HG03108 (cell line): Measurements from ENCODE around the gene NXPE4.
"Not testable (repeated sequence)": the region's sequence is repeated elsewhere in the genome, so short reads cannot be mapped to it uniquely, and the experiment has no call there.

Experiments
- ATAC-seq: cut with Tn5 transposase; IDR thresholded peaks from one replicate; pipeline ENCODE4 v1.9.1; 2021; ENCODE audit warnings: moderate library complexity; ENCODE audit not compliant: unreplicated experiment

Gene NXPE4

GRCh38 chr11:114595571-114595970 lies at the start of gene NXPE4:
NXPE4 (minus strand) TSS chr11:114595786; CDS start chr11:114594759, 1,027 bp downstream.
- ATAC-seq: no peak

- ATAC-seq: not testable (repeated sequence)
Measured at GRCh38 chr11:114639440-114639839, 43.9 kb upstream of the NXPE4 start.

- ATAC-seq: not testable (repeated sequence)
Measured at GRCh38 chr11:114631445-114631965, 35.9 kb upstream of the NXPE4 start.

- no peak for ATAC-seq
Measured at GRCh38 chr11:114625294-114625693, 29.7 kb upstream of the NXPE4 start.

- no peak for ATAC-seq
Measured at GRCh38 chr11:114624455-114625207, 29.0 kb upstream of the NXPE4 start.

- ATAC-seq: no peak
Measured at GRCh38 chr11:114623720-114624119, 28.1 kb upstream of the NXPE4 start.

DNA sequence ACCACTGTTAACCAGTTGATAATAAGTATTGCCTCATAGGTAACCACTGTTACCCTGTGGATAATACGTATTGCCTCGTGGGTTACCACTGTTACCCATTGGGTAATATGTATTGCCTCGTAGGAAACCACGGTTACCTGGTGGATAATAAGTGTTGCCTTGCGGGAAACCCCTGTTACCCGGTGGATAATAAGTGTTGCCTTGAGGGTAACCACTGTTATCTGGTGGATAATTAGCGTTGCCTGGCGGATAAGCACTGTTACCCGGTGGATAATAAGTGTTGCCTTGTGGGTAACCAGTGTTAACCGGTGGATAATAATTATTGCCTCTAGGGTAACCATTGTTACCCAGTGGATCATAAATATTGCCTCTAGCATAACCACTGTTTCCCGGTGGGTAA lies 27.3 kb upstream of the NXPE4 start:
- ATAC-seq: no peak

GRCh38 chr11:114621950-114622809 lies 26.6 kb upstream of the NXPE4 start:
- ATAC-seq: no peak

DNA sequence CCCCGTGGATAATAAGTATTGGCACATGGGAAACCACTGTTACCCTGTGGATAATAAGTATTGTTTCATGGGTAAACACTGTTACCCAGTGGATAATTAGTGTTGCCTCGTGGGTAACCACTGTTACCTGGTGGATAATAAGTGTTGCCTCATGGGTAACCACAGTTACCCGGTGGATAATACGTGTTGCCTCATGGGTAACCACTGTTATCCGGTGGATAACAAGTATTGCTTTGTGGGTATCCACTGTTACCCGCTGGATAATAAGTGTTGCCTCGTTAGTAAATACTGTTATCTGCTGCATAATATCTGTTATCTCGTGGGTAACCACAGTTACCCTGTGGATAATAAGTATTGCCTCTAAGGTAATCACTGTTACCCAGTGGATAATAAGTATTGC lies 25.5 kb upstream of the NXPE4 start:
- no peak for ATAC-seq

DNA sequence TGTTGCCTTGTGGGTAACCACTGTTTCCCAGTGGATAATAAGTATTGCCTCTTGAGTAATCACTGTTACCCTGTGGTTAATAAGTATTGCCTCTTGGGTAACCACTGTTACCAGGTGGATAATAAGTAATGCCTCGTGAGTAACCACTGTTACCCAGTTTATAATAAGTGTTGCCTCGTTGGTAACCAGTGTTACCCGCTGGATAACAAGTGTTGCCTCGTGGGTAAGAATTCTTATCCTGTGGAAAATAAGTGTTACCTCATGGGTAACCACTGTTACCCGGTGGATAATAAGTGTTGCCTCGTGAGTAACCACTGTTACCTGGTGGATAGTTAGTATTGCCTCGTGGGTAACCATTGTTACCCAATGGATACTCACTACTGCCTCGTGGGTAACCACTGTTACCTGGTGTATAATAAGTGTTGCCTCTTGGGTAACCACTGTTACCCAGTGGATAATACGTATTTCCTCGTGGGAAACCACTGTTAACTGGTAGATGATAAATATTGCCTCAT lies 24.1 kb upstream of the NXPE4 start:
- no peak for ATAC-seq

GRCh38 chr11:114618139-114618538 lies 22.6 kb upstream of the NXPE4 start:
- no peak for ATAC-seq

GRCh38 chr11:114617157-114618124 lies 21.9 kb upstream of the NXPE4 start:
- ATAC-seq: no peak

- no peak for ATAC-seq
Measured at GRCh38 chr11:114616516-114616915, 20.9 kb upstream of the NXPE4 start.

GRCh38 chr11:114615448-114616361 lies 20.1 kb upstream of the NXPE4 start:
- ATAC-seq: no peak

DNA sequence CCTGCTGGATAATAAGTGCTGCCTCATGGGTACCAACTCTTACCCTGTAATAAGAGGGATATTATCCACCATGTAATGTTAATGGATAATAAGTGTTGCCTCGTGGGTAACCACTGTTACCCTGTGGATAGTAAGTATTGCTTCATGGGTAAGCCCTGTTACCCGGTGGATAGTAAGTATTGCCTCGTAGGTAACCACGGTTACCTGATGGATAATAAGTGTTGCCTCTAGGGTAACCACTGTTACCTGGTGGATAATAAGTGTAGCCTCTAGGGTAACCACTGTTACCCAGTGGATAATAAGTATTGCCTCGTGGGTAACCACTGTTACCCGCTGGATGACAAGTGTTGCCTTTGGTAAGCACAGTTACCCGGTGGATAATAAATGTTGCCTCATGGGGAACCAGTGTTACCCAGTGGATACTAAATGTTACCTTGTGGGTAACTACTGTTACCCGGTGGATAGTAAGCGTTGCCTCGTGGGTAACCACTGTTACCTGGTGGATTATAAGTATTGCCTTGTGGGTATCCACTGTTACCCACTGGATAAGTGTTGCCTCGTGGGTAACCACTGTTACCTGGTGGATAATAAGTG lies 18.6 kb upstream of the NXPE4 start:
- ATAC-seq: no peak

DNA sequence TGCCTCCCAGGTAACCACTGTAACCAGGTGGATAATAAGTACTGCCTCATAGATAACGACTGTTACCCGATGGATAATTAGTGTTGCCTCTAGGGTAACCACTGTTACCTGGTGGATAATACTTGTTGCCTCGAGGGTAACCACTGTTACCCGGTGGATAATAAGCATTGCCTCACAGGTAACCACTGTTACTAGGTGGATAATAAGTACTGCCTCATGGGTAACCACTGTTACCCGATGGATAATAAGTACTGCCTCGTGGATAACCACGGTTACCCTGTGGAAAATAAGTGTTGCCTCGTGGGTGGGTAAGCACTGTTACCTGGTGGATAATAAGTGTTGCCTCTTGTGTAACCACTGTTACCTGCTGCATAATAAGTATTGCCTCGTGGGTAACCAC lies 17.5 kb upstream of the NXPE4 start:
- ATAC-seq: not testable (repeated sequence)

DNA sequence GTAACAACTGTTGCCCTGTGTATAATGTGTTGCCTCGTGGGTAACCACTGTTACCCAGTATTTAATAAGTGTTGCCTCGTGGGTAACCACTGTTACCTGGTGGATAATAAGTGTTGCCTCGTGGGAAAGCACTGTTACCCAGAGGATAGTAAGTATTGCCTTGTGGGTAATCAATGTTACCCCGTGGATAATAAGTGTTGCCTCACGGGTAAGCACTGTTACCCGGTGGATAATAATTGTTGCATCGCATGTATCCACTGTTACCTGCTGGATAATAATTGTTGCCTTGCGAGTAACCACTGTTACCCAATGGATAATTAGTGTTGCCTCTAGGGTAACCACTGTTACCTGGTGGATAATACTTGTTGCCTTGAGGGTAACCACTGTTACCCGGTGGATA lies 17.1 kb upstream of the NXPE4 start:
- no peak for ATAC-seq

GRCh38 chr11:114612199-114612598 lies 16.6 kb upstream of the NXPE4 start:
- ATAC-seq: not testable (repeated sequence)
